GM18870 (cell line): ENCODE results near the gene RASAL1.

ENCODE experiments used
- ATAC-seq: cut with Tn5 transposase; IDR thresholded peaks from one replicate; pipeline ENCODE4 v1.9.1; 2021; ENCODE audit warnings: moderate library complexity; ENCODE audit not compliant: unreplicated experiment

The RASAL1 gene

DNA sequence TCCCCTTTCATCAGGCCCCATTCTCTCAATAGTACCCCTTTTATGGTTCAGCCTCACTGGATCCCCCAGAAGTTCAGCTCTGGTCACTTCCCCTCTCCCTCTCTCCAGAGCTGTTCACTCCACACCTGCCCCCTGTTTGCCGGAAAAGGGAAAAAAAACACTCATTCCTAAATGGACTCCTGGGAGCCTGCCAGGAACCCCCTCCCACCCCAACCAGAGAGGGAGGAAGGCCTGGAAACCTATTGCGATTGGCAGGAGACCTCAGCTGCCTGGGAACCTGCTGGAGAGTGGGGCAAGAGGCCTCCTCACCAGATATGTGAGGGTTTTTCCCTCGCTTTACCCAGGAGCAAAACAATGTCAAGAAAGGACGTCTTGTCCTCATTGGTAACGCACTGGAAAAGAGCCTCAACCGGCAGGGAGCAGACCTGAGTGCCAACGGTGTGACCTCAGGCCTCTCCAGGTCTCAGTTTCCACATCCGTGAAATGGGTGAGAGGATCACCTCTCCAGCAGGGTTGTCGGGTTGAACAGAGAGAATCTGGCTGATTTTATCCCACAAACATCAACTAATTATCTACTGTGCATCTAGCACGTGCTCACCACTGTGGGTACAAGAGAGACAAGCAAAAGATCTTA is 74.4 kb downstream of the RASAL1 start:
- no peak for ATAC-seq

DNA sequence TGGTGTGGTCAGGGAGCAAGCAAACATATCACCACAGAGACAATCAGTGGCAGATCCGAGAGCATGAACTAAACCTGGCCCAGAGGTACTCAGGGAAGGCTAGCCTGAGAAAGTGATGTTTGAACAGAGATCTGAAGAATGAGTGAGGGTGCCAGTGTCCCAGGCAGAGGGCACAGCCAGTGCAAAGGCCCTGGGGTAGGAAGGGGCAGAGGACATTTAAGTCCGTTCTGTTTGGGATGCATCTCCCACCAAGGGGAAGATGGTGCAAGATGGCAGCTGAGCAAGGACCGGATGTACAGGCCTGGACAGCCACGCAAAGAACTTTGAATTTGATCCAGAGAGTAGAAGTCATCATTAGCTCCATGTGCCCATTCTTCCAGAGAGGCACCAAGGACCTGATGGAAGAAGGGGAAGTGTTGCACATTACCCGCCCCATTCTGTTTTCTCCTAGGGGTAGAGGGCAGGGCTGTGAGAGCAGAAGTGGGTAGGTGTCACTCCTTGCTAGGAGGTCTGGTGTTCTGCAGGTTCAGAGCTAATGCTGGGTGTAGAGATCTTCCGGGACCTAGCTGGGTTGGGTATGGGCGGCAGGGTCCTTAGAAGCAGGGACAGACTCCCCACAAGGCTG is 75.1 kb downstream of the RASAL1 start:
- ATAC-seq: no peak

DNA sequence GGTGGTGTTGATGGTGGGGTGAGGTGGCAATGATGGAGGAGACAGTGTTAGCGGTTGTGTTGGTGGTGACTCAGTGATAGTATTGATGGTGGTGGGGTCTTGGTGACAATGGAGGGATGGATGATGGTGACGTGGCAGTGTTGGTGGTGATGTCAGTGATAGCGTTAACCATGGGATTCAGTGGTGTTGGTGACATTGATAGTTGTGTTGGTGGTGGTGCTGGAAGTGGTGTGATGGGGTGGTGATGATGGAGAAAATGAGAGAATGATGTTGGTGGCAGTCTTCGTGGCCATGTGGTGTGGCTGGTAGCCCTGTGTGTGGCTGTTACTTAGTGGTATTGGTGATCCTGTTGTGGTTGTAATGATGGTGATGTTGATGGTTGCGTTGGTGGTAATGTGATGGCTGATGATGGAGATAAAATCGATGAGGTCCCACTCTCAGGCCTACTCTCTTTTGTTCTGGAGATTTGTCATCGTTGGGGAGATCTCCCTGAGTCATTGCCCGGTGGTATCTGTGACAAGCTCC is 76.4 kb downstream of the RASAL1 start:
- no peak for ATAC-seq

DNA sequence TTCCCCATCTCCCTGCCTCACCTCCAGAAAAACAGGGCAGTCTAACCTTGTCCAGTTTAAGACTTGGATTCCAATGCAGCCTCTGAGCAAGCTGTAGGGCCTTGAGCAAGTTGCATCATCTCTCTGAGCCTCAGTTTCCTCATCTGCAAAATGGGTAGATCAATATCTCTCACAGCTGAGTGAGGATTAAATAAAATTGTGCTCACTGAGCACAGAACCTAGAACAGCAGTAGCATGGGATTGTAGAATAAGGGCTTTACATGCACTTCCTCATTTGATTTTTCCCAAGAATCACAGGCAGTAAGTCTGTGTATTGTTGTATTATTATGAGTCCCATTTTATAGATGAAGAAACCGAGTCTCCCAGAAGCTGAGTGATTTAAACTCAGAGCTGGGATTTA is 77.0 kb downstream of the RASAL1 start:
- ATAC-seq: no peak

DNA sequence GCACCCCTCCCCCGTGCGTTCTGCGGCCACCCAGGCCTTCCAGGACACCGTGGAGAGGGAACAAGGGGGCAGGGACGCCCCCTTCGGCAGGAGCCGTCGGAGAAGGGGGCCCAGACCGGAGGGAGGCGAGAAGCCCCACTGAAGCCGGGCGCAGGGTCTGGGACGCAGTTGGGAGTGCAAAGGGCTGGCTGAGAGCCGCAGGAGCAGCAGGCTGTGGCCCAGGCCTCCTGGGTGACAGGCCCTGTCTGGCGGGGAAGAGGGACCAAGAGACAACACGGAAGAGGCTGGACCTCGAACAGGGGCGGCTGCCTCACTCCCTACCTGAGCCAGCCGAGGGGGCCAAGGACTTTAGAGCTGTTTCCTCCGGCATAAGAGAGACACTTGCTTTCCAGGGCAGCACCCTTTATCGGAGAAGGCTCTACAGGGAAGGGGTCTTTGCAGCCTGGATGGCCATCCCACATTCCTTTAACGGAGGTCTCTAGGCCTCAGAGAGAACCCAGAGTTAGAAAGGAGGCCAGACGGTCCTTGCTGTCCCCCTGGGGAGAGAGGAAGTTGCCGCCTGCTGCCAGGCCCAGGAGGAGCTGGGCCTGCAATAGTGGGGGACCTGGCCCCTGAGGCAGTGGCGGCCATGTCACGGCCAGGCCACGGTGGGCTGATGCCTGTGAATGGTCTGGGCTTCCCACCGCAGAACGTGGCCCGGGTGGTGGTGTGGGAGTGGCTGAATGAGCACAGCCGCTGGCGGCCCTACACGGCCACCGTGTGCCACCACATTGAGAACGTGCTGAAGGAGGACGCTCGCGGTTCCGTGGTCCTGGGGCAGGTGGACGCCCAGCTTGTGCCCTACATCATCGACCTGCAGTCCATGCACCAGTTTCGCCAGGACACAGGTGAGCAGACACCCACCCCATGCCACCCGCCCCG is 77.7 kb downstream of the RASAL1 start:
- no peak for ATAC-seq

DNA sequence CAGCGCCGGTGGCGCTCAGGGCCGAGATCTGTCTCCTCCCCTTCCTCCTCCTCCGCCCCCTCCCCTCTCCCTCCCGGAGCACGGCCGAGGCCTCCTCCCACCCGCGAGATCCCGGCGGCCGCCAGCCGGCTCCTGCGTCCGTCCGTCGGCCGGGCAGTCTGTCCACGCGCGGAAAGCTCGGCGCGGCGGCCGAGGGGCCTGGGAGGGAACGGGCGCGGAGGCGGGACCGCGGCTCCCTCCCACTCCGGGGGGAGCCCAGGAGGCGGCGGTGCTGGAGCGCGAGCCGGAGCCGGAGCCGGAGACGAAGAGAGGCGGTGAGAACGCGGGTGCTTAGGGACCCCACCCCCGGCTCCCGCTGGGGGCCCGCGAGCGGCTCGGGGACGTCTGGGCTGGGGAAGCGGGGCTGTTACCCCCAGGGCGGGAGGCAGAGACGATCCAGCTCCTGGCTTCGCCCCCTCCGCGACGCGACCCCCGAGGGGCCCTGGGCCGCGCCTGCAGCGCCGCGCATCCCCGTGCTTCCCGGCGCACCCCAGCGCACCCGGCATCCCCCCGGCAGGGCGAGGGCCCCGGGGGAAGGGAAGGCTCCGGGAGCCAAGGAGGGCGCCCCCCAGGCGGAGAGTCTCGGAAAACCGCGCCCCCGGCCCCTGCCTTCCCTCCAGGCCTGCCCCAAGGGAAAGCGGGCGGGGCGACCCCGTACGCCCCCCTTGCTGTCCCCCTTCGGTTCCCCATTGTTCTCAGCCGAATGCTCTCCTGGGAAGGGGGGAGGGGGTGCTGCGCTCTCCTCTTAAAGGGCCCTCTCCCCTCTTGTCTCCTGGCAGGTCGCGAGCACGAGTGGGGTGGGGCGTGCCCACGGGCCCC is 78.7 kb downstream of the RASAL1 start, which contains the start of gene DTX1:
DTX1 (plus strand) TSS at position 100 of the 858 bp plus-strand sequence. CDS start 1,463 bp downstream, outside the sequence.
- no peak for ATAC-seq

DNA sequence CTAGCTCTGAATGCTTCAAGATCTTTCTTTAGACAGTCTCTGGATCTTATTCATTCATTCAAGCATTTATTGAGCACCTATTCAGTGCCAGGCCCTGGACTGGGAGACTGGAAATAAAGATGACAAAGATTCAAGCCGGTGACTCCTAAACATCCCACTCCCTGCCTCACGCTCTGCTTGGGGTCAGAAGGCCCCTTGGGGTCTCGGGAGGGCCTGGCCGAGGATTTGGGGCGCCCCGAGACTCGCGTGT is 79.3 kb downstream of the RASAL1 start:
- no peak for ATAC-seq

DNA sequence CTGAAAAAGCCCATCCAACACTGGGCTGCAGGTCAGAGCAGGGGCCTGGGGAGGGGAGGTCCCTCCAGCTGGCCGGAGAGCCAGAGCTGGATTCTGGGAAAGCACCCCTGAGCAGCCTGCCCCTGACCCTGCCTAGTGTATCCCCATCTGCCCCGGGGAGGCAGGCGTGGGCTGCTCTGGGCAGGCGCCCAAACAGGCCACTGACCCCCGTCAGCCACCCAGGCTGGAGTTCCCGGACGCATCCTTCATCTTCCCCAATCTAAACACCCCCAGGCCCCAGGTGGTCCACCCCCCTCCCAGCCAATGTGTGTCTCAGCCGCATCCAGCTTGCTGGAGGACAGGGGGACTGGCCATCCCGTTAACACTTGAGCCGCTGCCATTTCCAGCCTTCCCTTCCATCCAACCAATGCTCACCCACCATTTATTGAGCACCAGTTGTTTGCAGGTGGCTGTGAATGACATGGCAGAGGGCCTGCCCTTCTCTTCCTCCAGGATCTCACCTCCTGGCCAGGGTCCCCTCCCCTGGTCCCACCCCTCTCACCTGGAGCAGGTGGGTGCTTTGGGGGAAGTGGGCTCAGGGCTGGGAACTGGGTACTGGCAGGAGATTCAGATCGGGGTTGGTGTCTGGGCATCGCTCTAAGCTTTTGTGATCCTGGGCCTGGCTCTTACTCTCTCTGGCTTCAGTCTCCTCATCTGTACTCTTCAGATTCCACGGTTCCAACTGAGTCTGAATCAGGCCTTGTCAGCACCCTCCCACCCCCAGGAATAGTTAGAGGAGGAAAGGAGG is 79.8 kb downstream of the RASAL1 start:
- no peak for ATAC-seq

DNA sequence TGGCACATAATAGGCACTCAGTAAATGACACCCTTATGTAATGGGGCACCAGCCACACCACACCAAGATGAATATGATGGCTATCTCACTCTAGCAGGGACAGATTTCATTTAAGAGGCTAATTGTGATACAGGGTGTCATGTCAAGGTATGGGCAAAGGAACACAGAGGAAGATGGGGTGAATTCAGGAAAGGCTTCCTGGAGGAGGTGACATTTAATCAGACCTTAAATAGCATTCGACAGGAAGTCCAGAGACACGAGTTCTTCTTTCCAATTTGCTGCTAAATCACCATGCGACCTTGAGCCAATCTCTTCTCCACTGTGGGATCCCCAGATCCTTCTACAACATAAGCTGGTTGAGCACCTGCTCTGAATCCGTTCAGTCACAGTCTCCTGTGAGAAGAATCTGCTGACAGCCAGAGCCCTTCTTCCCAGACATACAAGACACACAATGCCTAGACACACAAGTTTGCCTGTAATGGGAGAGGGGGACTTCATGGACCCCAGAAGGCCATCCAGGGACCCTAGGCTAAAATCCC is 80.5 kb downstream of the RASAL1 start:
- no peak for ATAC-seq

DNA sequence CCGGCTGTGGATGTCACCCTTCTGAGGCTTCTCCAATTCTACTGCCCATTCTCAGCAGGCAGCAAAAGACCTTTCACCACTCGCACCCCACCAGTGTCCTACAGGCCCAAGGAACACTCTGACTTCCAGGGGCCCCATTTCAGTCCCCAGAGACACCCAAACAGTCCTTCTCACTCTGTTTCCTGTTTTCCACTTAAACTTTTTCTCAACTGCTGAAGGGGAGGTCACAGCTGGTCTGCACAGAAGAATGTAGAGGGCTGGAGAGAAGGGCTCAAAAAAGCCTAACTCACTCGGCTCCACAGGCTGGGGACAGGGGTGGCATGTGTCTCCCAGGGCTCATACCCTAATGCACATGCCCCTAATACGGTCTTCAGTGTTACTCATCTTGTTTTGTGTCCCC is 83.2 kb downstream of the RASAL1 start:
- ATAC-seq: no peak

DNA sequence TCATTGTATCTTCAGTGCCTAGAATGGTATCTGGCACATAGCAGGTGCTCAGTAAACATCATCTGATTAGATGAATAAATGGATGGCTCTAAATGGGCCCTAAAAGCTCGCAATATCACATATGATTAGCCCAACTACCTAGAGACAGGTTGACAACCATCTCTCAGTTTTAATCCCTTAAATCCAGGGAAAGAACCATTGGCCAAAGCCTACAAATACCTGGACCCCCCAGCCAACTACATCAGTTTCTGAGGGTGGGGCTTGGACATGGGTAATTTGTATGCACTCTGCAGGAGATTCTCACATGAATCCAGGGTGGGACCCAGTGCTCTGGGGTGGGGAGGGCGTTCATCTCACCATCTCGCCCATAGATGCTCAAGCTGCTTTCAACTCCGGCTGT is 83.8 kb downstream of the RASAL1 start:
- ATAC-seq: no peak

DNA sequence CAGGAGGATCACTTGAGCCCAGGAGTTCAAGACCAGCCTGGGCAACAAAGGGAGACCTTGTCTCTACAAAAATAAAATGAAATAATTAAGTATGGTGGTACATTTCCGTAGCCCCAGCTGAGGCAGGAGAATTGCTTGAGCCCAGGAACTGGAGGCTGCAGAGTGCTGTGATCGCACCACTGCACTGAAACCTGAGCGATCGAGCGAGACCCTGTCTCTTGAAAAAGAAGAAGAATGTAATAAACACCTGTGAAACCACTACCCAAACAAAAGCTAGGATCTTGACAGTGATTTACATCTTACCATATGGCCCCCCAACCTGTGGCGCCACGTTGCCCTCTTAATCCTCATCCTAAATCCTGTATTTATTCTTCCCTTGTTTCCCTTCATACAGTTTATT is 84.8 kb downstream of the RASAL1 start:
- ATAC-seq: no peak

DNA sequence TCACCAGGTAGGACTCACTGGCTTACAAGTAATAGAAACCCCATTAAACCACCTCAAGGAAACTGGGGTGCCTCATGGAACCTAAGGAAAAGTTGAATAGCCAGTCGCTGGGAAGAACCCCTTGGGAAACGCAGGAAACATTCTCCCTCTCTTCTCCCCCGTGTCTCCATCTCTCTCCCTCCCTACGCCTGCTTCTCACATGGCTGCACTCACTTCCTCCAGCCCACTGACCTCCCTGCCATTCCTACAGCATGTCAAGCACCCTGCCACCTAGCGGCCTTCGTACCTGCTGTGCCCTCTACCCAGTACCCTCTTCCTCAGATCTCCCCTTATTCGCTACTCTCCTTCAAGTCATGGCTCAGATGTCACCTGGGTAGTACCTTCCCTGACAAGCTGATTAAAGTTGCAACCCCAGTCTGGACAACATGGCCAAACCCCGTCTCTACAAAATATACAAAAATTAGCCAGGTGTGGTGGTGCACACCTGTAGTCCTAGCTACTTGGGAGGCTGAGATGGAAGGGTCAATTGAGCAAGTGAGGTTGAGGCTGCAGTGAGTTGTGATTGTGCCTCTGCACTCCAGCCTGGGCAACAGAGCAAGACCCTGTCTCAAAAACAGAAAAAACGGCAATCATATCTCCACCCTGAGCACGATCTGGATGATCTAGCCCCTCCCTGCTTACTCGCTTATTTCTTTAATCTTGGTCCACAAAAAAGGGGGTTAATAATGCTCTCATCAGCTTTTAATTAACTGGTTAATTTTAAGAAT is 85.4 kb downstream of the RASAL1 start:
- no peak for ATAC-seq
